Panc1 (cell line): ENCODE results near the gene CYTH3. TPM values are rescaled to one million over a fixed set of nuclear protein-coding genes. Genes with fewer than 3 reads are reported as not detected.

Source experiments
- ATAC-seq: fragments of 200-7000 bp; cut with Tn5 transposase; 2 replicates; pipeline ENCODE4 v1.9.1; 2020; ENCODE audit warnings: mild to moderate bottlenecking, moderate library complexity
- BruUV-seq: library from RNA; stranded (reverse); fragments of 400-500 nt; replicated peaks from 2 replicates; lab custom pipeline; 2021; lab: Mats Ljungman, UMichigan
- CTCF ChIA-PET: fragments of 300-600 bp; sonication (Branson Sonifier 250); formaldehyde crosslinking; loops from one replicate; lab custom pipeline; 2022; ENCODE audit warnings: antibody characterized with exemption; lab: Charles Lee
- POLR2A ChIA-PET: fragments of 300-600 bp; sonication (Branson Sonifier 250); formaldehyde crosslinking; loops from one replicate; lab custom pipeline; 2022; ENCODE audit warnings: antibody characterized with exemption; lab: Charles Lee
- DNase-seq: peaks from one replicate; pipeline ENCODE4 v3.0.0-alpha.2; 2010; ENCODE audit warnings: low read depth, low spot score
- H3K27ac ChIP-seq: 2 replicates; pipeline ENCODE4 v1.5.1; 2011; ENCODE audit warnings: mild to moderate bottlenecking, low read length, inconsistent platforms
- H3K27me3 ChIP-seq: fragments of 200-500 bp; sonication (Bioruptor generic); 2 replicates; pipeline ENCODE4 v1.6.0; 2014; ENCODE audit warnings: low read length, inconsistent platforms; ENCODE audit not compliant: control insufficient read depth, insufficient read depth
- H3K36me3 ChIP-seq: fragments of 200-500 bp; sonication (Bioruptor generic); 2 replicates; pipeline ENCODE4 v1.5.1; 2014; ENCODE audit warnings: inconsistent platforms, mild to moderate bottlenecking, low read length, moderate library complexity; ENCODE audit not compliant: control insufficient read depth, insufficient read depth
- H3K4me1 ChIP-seq: 2 replicates; pipeline ENCODE4 v1.5.1; 2011; ENCODE audit warnings: inconsistent platforms, mild to moderate bottlenecking, low read length, moderate library complexity; ENCODE audit not compliant: control insufficient read depth, insufficient read depth
- H3K4me3 ChIP-seq, 2 experiments: 2 replicates each; pipeline ENCODE4 v1.5.1; 2011 to 2012; ENCODE audit warnings: low read depth in 2 of 2, low read length in 2 of 2, mild to moderate bottlenecking in 2 of 2, inconsistent platforms in 1 of 2, moderate library complexity in 1 of 2
- H3K9me3 ChIP-seq: fragments of 200-500 bp; sonication (Bioruptor generic); 2 replicates; pipeline ENCODE4 v1.5.1; 2014; ENCODE audit warnings: low read depth, mild to moderate bottlenecking, inconsistent platforms, low read length, moderate library complexity; ENCODE audit not compliant: control insufficient read depth, insufficient read depth
- POLR2AphosphoS5 ChIP-seq: IDR thresholded peaks from 2 replicates; pipeline ENCODE4 v1.6.1; 2012; ENCODE audit warnings: mild to moderate bottlenecking, low read depth, low read length, moderate library complexity
- SIN3A ChIP-seq: IDR thresholded peaks from 2 replicates; pipeline ENCODE4 v1.6.1; 2012; ENCODE audit warnings: low read depth, mild to moderate bottlenecking, low read length, moderate library complexity, borderline replicate concordance; ENCODE audit not compliant: insufficient read depth
- TCF7L2 ChIP-seq: IDR thresholded peaks from 2 replicates; pipeline ENCODE4 v1.6.1; 2011; ENCODE audit warnings: mild to moderate bottlenecking, low read depth, low read length, inconsistent platforms
- in situ Hi-C: cut with HindIII; loops from 2 replicates; pipeline ENCODE4 v1.10.0; 2016; ENCODE audit warnings: low sequenced_read_pairs, low pct_unique_long_range_greater_than_20kb
- intact Hi-C: fragments of 100-400 bp; cut with micrococcal nuclease; formaldehyde crosslinking; loops from one replicate; pipeline ENCODE4 v1.10.0; 2022; ENCODE audit not compliant: unreplicated experiment
- total RNA-seq: library from RNA; stranded (reverse); gene quantifications from one replicate; pipeline ENCODE4 v1.2.1, GENCODE V29; 2021; ENCODE audit not compliant: unreplicated experiment
- TF ChIP-seq, protein P1 (sequence below), 2 experiments: IDR thresholded peaks; 2 replicates each; pipeline ENCODE4 v1.6.1; 2011 to 2012; ENCODE audit warnings: low read depth in 2 of 2, control low read depth in 1 of 2, low read length in 1 of 2, mild to moderate bottlenecking in 1 of 2, moderate library complexity in 1 of 2; ENCODE audit not compliant: insufficient read depth in 1 of 2
- TF ChIP-seq, protein P2 (sequence below): fragments of 450-650 bp; IDR thresholded peaks from 2 replicates; pipeline ENCODE4 v1.5.1; 2017; ENCODE audit warnings: mild to moderate bottlenecking

Gene CYTH3
- total RNA-seq, 1 experiment from 2014 or later = 35.5 TPM

DNA sequence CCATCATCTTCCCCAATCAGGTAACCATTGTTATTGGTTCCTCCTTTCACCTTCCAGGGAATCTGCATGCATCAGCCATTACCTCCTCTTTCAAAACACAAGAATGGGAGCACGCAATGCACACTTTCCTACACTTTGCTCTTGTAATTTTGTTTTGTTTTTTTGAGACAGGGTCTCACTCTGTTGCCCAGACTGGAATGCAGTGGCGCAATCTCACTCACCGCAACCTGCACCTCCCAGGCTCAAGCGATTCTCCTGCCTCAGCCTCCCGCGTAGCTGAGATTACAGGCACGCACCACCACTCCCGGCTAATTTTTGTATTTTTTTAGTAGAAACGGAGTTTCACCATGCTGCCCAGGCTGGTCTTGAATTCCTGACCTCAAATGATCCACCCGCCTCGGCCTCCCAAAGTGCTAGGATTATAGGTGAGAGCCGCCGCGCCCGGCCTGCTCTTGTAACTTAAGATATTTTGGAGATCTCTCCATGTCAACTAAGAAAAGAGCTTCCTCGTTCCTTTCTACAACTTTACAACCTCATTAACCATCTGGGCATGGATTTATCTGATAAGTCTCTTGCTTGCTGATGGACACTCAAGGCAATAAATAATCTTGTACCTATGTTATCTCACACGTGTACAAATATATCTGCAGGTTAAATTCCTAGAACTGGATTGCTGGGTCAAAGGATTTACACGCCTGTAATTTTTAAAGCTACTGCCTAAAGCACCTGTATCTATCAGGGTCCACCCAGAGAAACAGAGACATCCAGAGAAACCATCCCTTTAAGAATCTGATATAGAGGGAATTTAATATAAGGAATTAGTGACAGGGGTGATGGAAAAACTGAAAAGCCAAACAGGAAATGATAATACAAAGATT, 4.2 kb downstream of the CYTH3 start:
- Histone ChIP-seq H3K9me3 (no peaks in the 10 kb centered on the region), H3K27ac (peak overlapping the region; percentile 13; the same call in 1 of the 2 replicates), H3K36me3 (no peaks in the 10 kb centered on the region; the same call in 1 of the 2 replicates), H3K4me1 (peaks cover 29% of the 10 kb centered on the region), H3K4me3 (no peak overlapping the region), H3K27me3 (no peaks in the 10 kb centered on the region)
- POLR2A ChIA-PET = interaction anchor here (0.6 to 1.0 kb wide), 2 partner anchors 22 to 108 kb away, joined by 4 to 12 read pairs; no protein-coding TSS in a partner anchor
- no TSS peak for BruUV-seq
- no peak for ATAC-seq
- no peak for DNase-seq
- in situ Hi-C loops (loop anchor here (10.0 kb wide), 1 partner anchor 63 kb away; no protein-coding TSS in a partner anchor), intact Hi-C loops (no loop called here)
- CTCF ChIA-PET = no interaction called here
- TF ChIP-seq POLR2AphosphoS5 (no peak), TCF7L2 (no peak), SIN3A (no peak)
- TF ChIP-seq, protein P1, sequence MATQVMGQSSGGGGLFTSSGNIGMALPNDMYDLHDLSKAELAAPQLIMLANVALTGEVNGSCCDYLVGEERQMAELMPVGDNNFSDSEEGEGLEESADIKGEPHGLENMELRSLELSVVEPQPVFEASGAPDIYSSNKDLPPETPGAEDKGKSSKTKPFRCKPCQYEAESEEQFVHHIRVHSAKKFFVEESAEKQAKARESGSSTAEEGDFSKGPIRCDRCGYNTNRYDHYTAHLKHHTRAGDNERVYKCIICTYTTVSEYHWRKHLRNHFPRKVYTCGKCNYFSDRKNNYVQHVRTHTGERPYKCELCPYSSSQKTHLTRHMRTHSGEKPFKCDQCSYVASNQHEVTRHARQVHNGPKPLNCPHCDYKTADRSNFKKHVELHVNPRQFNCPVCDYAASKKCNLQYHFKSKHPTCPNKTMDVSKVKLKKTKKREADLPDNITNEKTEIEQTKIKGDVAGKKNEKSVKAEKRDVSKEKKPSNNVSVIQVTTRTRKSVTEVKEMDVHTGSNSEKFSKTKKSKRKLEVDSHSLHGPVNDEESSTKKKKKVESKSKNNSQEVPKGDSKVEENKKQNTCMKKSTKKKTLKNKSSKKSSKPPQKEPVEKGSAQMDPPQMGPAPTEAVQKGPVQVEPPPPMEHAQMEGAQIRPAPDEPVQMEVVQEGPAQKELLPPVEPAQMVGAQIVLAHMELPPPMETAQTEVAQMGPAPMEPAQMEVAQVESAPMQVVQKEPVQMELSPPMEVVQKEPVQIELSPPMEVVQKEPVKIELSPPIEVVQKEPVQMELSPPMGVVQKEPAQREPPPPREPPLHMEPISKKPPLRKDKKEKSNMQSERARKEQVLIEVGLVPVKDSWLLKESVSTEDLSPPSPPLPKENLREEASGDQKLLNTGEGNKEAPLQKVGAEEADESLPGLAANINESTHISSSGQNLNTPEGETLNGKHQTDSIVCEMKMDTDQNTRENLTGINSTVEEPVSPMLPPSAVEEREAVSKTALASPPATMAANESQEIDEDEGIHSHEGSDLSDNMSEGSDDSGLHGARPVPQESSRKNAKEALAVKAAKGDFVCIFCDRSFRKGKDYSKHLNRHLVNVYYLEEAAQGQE (IDR thresholded peaks at IDR 0.05; ENCODE audit: insufficient read depth in 1 of 2, low read depth in 2 of 2, low read length in 1 of 2) = no peak
- TF ChIP-seq, protein P2, sequence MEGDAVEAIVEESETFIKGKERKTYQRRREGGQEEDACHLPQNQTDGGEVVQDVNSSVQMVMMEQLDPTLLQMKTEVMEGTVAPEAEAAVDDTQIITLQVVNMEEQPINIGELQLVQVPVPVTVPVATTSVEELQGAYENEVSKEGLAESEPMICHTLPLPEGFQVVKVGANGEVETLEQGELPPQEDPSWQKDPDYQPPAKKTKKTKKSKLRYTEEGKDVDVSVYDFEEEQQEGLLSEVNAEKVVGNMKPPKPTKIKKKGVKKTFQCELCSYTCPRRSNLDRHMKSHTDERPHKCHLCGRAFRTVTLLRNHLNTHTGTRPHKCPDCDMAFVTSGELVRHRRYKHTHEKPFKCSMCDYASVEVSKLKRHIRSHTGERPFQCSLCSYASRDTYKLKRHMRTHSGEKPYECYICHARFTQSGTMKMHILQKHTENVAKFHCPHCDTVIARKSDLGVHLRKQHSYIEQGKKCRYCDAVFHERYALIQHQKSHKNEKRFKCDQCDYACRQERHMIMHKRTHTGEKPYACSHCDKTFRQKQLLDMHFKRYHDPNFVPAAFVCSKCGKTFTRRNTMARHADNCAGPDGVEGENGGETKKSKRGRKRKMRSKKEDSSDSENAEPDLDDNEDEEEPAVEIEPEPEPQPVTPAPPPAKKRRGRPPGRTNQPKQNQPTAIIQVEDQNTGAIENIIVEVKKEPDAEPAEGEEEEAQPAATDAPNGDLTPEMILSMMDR = no peak

DNA sequence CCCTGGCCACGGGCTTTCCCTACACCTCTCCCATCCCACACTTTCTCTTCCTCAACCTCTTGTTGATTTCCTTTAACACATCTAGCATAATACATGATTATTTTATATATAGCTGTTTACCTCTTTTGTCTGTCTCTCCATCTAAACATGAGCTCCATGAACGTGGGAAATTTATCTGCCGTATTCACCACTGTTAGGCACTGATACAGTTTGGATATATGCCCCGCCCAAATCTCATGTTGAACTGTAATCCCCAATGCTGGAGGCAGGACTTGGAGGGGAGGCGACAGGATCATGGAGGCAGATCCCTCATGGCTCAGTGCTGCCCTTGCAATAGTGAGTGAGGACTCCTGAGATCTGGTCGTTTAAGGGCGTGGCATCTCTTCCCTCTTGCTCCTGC, 5.7 kb downstream of the CYTH3 start:
- no TSS peak for BruUV-seq
- ATAC-seq (no peak), DNase-seq (no peak)
- intact Hi-C loops (no loop called here), in situ Hi-C loops (loop anchor here (10.0 kb wide), 1 partner anchor 62 kb away; no protein-coding TSS in a partner anchor)
- Histone ChIP-seq H3K27ac (no peak overlapping the region), H3K4me3 (no peak overlapping the region), H3K36me3 (no peaks in the 10 kb centered on the region; the same call in 1 of the 2 replicates), H3K4me1 (peaks cover 25% of the 10 kb centered on the region), H3K27me3 (no peaks in the 10 kb centered on the region), H3K9me3 (no peaks in the 10 kb centered on the region)
- TF ChIP-seq, protein P2 = no peak
- TF ChIP-seq, protein P1 (IDR thresholded peaks at IDR 0.05; ENCODE audit: insufficient read depth in 1 of 2, low read depth in 2 of 2, low read length in 1 of 2) = no peak
- TF ChIP-seq TCF7L2 = no peak
- TF ChIP-seq SIN3A = no peak
- no peak for TF ChIP-seq POLR2AphosphoS5
- CTCF ChIA-PET = interaction anchor here (0.5 kb wide), 1 partner anchor 40 kb away, joined by 3 read pairs; no protein-coding TSS in a partner anchor
- POLR2A ChIA-PET = no interaction called here
